K562 (cell line): ENCODE measurements around the gene SEZ6. TPM values are rescaled to one million over a fixed set of nuclear protein-coding genes. Genes with fewer than 3 reads are reported as not detected.

ENCODE experiments used
- ATAC-seq: fragments of 200-7000 bp; cut with Tn5 transposase; 3 replicates; pipeline ENCODE4 v1.9.1; 2020; ENCODE audit warnings: moderate library complexity
- BruUV-seq: library from RNA; stranded (reverse); fragments of 400-500 nt; replicated peaks from 2 replicates; lab custom pipeline; 2021; lab: Mats Ljungman, UMichigan
- CTCF ChIA-PET: fragments of 300-600 bp; formaldehyde crosslinking; extraction: SDS; loops from one replicate; lab custom pipeline; 2021; ENCODE audit warnings: low intra/inter-chr PET ratio; lab: Yijun Ruan, JAX
- POLR2A ChIA-PET: fragments of 300-600, 350-650 bp; sonication (Branson Sonifier 250); formaldehyde crosslinking; extraction: SDS; loops from one replicate; lab custom pipeline; 2021; ENCODE audit warnings: antibody characterized with exemption, inconsistent platforms; lab: Yijun Ruan, JAX
- DNase-seq, 4 experiments: peaks; one replicate each; pipeline versions ENCODE4 v3.0.0 to v3.0.0-alpha.2; 2011 to 2018; ENCODE audit warnings: low spot score in 3 of 4, mixed read lengths in 3 of 4; ENCODE audit errors: extremely low read depth in 1 of 4
- FAIRE-seq: peaks from 2 replicates; lab custom pipeline; 2011; peaks lifted over from hg19 to GRCh38; lab: Jason Lieb, UNC
- H2AFZ ChIP-seq: 2 replicates; pipeline ENCODE4 v1.6.0; 2011; ENCODE audit warnings: low read depth, low read length, control low read depth, inconsistent platforms
- H3K27ac ChIP-seq: fragments of 200-600 bp; 3 replicates; pipeline ENCODE4 v1.8.0; 2011; ENCODE audit warnings: low read depth, mild to moderate bottlenecking, control low read depth, inconsistent platforms, low read length, moderate library complexity, mixed read lengths; ENCODE audit errors: extremely low read depth
- H3K27me3 ChIP-seq, 2 experiments: fragments of 300-600 bp in 1 of 2; 2 replicates in 1 of 2; 3 replicates in 1 of 2; pipeline versions ENCODE4 v1.6.0 to v1.8.0; 2011; ENCODE audit warnings: inconsistent platforms in 2 of 2, low read length in 2 of 2, mild to moderate bottlenecking in 1 of 2, mixed read lengths in 1 of 2, moderate library complexity in 1 of 2; ENCODE audit not compliant: control insufficient read depth in 2 of 2, insufficient read depth in 2 of 2
- H3K36me3 ChIP-seq: fragments of 300-600 bp; 3 replicates; pipeline ENCODE4 v1.8.0; 2011; ENCODE audit warnings: mild to moderate bottlenecking, low read length, inconsistent platforms; ENCODE audit not compliant: control insufficient read depth, insufficient read depth
- H3K4me1 ChIP-seq, 2 experiments: fragments of 200-600 bp in 1 of 2; replicated peaks in 1 of 2; 2 replicates in 1 of 2; 3 replicates in 1 of 2; pipeline versions ENCODE4 v1.5.1 to v1.8.0; 2011; ENCODE audit warnings: inconsistent platforms in 2 of 2, low read length in 2 of 2, mild to moderate bottlenecking in 1 of 2, mixed read lengths in 1 of 2, moderate library complexity in 1 of 2; ENCODE audit not compliant: control insufficient read depth in 2 of 2, insufficient read depth in 2 of 2
- H3K4me2 ChIP-seq: 2 replicates; pipeline ENCODE4 v1.6.1; 2011; ENCODE audit warnings: low read length, control low read depth, inconsistent platforms, mixed read lengths; ENCODE audit not compliant: insufficient read depth
- H3K4me3 ChIP-seq: fragments of 200-600 bp; sonication (generic), shearing (Covaris generic); 2 replicates; pipeline ENCODE4 v1.5.1; 2016; ENCODE audit warnings: control low read depth, inconsistent platforms
- H3K79me2 ChIP-seq: fragments of 200-600 bp; 3 replicates; pipeline ENCODE4 v1.8.0; 2011; ENCODE audit warnings: low read length, inconsistent platforms; ENCODE audit not compliant: control insufficient read depth, insufficient read depth
- H3K9ac ChIP-seq, 2 experiments: 2 replicates each; pipeline versions ENCODE4 v1.6.0 to v1.6.1; 2011; ENCODE audit warnings: low read depth in 2 of 2, low read length in 2 of 2, control low read depth in 1 of 2, inconsistent platforms in 1 of 2, mild to moderate bottlenecking in 1 of 2, mixed read lengths in 1 of 2; ENCODE audit not compliant: insufficient read depth in 1 of 2
- H3K9me1 ChIP-seq: one replicate; pipeline ENCODE4 v1.6.0; 2011; ENCODE audit warnings: inconsistent platforms, mild to moderate bottlenecking, low read length, moderate library complexity; ENCODE audit not compliant: control insufficient read depth, insufficient read depth
- H3K9me3 ChIP-seq: replicated peaks from 2 replicates; pipeline ENCODE4 v1.5.1; 2011; ENCODE audit warnings: low read depth, low read length, inconsistent platforms; ENCODE audit not compliant: control insufficient read depth, insufficient read depth
- H4K20me1 ChIP-seq: replicated peaks from 2 replicates; pipeline ENCODE4 v1.6.1; 2011; ENCODE audit warnings: low read length, inconsistent platforms, mixed read lengths; ENCODE audit not compliant: control insufficient read depth, insufficient read depth
- CTCF ChIP-seq, 3 experiments: IDR thresholded peaks in 2 of 3; conservative IDR thresholded peaks in 1 of 3; 2 replicates each; pipeline ENCODE4 v1.5.1; 2011 to 2012; ENCODE audit warnings: low read length in 3 of 3, mild to moderate bottlenecking in 3 of 3, control low read depth in 2 of 3, improper control_type of control experiment in 1 of 3, inconsistent platforms in 1 of 3, low read depth in 1 of 3, mixed read lengths in 1 of 3, moderate library complexity in 1 of 3; ENCODE audit not compliant: insufficient read depth in 2 of 3
- ETS1 ChIP-seq: conservative IDR thresholded peaks from 2 replicates; pipeline ENCODE4 v1.6.1; 2011; ENCODE audit warnings: low read depth, mild to moderate bottlenecking, low read length; ENCODE audit not compliant: control insufficient read depth
- RCOR1 ChIP-seq, 2 experiments: IDR thresholded peaks; 2 replicates each; pipeline ENCODE4 v1.6.1; 2012; ENCODE audit warnings: low read depth in 2 of 2, low read length in 2 of 2, borderline replicate concordance in 1 of 2, improper control_type of control experiment in 1 of 2
- RFX1 ChIP-seq: fragments of 450-650 bp; IDR thresholded peaks from 2 replicates; pipeline ENCODE4 v1.6.1; 2016; ENCODE audit warnings: mild to moderate bottlenecking, moderate library complexity
- STAG1 ChIP-seq: sonication (generic); formaldehyde crosslinking; IDR thresholded peaks from 2 replicates; pipeline ENCODE4 v1.5.0; 2020; ENCODE audit warnings: missing genetic modification reagents, borderline replicate concordance
- TAF9B ChIP-seq: fragments of 450-650 bp; IDR thresholded peaks from 2 replicates; pipeline ENCODE4 v1.6.1; 2018; ENCODE audit warnings: mild to moderate bottlenecking; ENCODE audit not compliant: partially characterized antibody
- WGBS: fragments of 100-300 bp; shearing (Covaris generic); methylation state at CpG from one replicate; pipeline ENCODE4 v1.1.6; 2016; ENCODE audit warnings: low coverage, mixed read lengths; ENCODE audit not compliant: insufficient coverage; ENCODE audit errors: missing lambda C conversion rate; 5-methylcytosine and 5-hydroxymethylcytosine counted together
- in situ Hi-C: fragments of 300-500 bp; cut with MboI; formaldehyde crosslinking; loops from 4 replicates; pipeline ENCODE4 v1.15.0; 2018; ENCODE audit warnings: inconsistent platforms, mixed read lengths
- intact Hi-C: fragments of 100-400 bp; cut with micrococcal nuclease; formaldehyde crosslinking; loops from 2 replicates; pipeline ENCODE4 v1.14.2; 2022
- polyA plus RNA-seq, 8 experiments: library from polyadenylated mRNA; depleted of rRNA in 4 of 8; stranded (reverse) in 5 of 8; unstranded in 3 of 8; fragments of >200 nt; fragmentation: Nextera tagmentation in 2 of 8; fragmentation: Illumina TruSeq in 1 of 8; extraction: Ambion mirVana in 2 of 8; extraction: Trizol in 1 of 8; gene quantifications; 2 replicates each; pipeline versions ENCODE4 v1.2.1 to v1.2.3, GENCODE V29; 2011 to 2014; ENCODE audit warnings: inconsistent platforms in 1 of 8, missing spikeins in 1 of 8
- total RNA-seq, 7 experiments: library from RNA; depleted of rRNA in 6 of 7; stranded (reverse); fragments of >200 nt in 6 of 7; fragmentation: Illumina TruSeq in 2 of 7; extraction: Trizol in 2 of 7; gene quantifications; 2 replicates each; pipeline versions ENCODE4 v1.2.1 to v1.2.3, GENCODE V29; 2011 to 2021; ENCODE audit warnings: low replicate concordance in 1 of 7

Gene SEZ6
- total and polyA plus RNA-seq, 9 of the 15 experiments (the other 6 are each of a cell fraction or from before 2014, with no cell fraction given) = not detected

GRCh38 chr17:29005936-29006511, at the start of gene SEZ6 (continued):
- TF ChIP-seq RCOR1 (IDR thresholded peaks at IDR 0.05; ENCODE audit: borderline replicate concordance in 1 of 2, low read depth in 2 of 2, low read length in 2 of 2) (peak in 1 of 2 experiments; percentile 70; a peak in 1 of 4 replicates), CTCF (IDR thresholded peaks at IDR 0.05 in 2 of 3, conservative IDR thresholded peaks at IDR 0.05 in 1 of 3; ENCODE audit: insufficient read depth in 2 of 3, low read depth in 1 of 3, low read length in 3 of 3) (no peak), STAG1 (CRISPR knock-in tag) (no peak), ETS1 (peak; percentile 61; the same call in 1 of the 2 replicates)

- intact Hi-C loops (no loop called here), in situ Hi-C loops (no loop called here)
- no peaks in the 10 kb centered on the region for H3K9me1 ChIP-seq
- H3K27ac ChIP-seq = no peak overlapping the region
- H3K36me3 ChIP-seq = no peaks in the 10 kb centered on the region
- H2AFZ ChIP-seq = no peak overlapping the region
- ChIA-PET POLR2A (interaction anchor here (0.5 to 1.0 kb wide), 2 partner anchors 16 to 75 kb away, joined by 3 to 4 read pairs; no protein-coding TSS in a partner anchor), CTCF (no interaction called here)
- no peak for ATAC-seq
- TF ChIP-seq TAF9B (no peak), RFX1 (peak; percentile 22; the same call in 1 of the 2 replicates)
- no peaks in the 10 kb centered on the region for H3K79me2 ChIP-seq
- H3K4me1 ChIP-seq = no peaks in the 10 kb centered on the region; a peak in 1 of 5 replicates
- BruUV-seq = no TSS peak
- H3K4me2 ChIP-seq = no peak overlapping the region
- DNase-seq = no peak
- 4% methylated on average over 10 of the region's 10 CpGs for WGBS
- H3K27me3 ChIP-seq = peaks cover 49 to 72% of the 10 kb centered on the region in 2 experiments
- no peaks in the 10 kb centered on the region for H3K9me3 ChIP-seq
- FAIRE-seq = no peak
- H3K9ac ChIP-seq = no peak overlapping the region
- no peak overlapping the region for H3K4me3 ChIP-seq
- peaks cover 11% of the 10 kb centered on the region; the same call in 1 of the 2 replicates for H4K20me1 ChIP-seq
Observed at GRCh38 chr17:29054835-29055234, 49.0 kb upstream of the SEZ6 start.
